Tibial artery (tissue), 4 donors: ENCODE measurements around the gene TEAD3.

Experiments used
- DNase-seq, 2 donors: peaks; one replicate each; pipeline ENCODE4 v3.0.0-alpha.2; 2019
- H3K27ac ChIP-seq, 2 donors: fragments of 200-600 bp; sonication (generic) in 1 of 2; 1 replicate in 1 of 2; 2 replicates in 1 of 2; pipeline ENCODE4 v1.5.1; 2018 to 2019; ENCODE audit warnings: mild to moderate bottlenecking in 1 of 2
- H3K27me3 ChIP-seq, 2 donors: fragments of 200-600 bp; sonication (generic) in 1 of 2; one replicate each; pipeline versions ENCODE4 v1.5.1 to v1.6.0; 2016 to 2019
- H3K36me3 ChIP-seq, 3 donors: fragments of 200-600 bp; sonication (generic) in 2 of 3; one replicate each; pipeline ENCODE4 v1.5.1; 2016 to 2019; ENCODE audit warnings: mild to moderate bottlenecking in 2 of 3
- H3K4me1 ChIP-seq, 4 donors: fragments of 200-600 bp; sonication (generic) in 2 of 4; 1 replicate in 3 of 4; 2 replicates in 1 of 4; pipeline ENCODE4 v1.5.1; 2016 to 2019
- H3K4me3 ChIP-seq, 2 donors: fragments of 200-600 bp; sonication (generic) in 1 of 2; 1 replicate in 1 of 2; 2 replicates in 1 of 2; pipeline ENCODE4 v1.5.1; 2018 to 2019; ENCODE audit warnings: mild to moderate bottlenecking in 2 of 2
- H3K9me3 ChIP-seq, 3 donors: fragments of 200-600 bp; sonication (generic) in 1 of 3; one replicate each; pipeline ENCODE4 v1.5.1; 2016 to 2019
- CTCF ChIP-seq, 2 experiments: fragments of 200-600 bp in 1 of 2; fragments of 450-650 bp in 1 of 2; IDR thresholded peaks; one replicate each; pipeline ENCODE4 v1.5.1; 2017 to 2019; ENCODE audit warnings: antibody characterized with exemption in 2 of 2, mild to moderate bottlenecking in 1 of 2, moderate library complexity in 1 of 2
- intact Hi-C: fragments of 100-400 bp; cut with DNase I; formaldehyde crosslinking; loops from one replicate; pipeline ENCODE4 v1.15.0; 2023; ENCODE audit warnings: low total_unique reads

TEAD3 gene

GRCh38 chr6:35429463-35429862 is 67.4 kb downstream of the TEAD3 start:
- H3K4me1 ChIP-seq, result no peaks in the 10 kb centered on the region
- no peak overlapping the region for H3K27ac ChIP-seq
- no peak overlapping the region for H3K4me3 ChIP-seq
- no peaks in the 10 kb centered on the region for H3K27me3 ChIP-seq
- no peak for DNase-seq
- H3K9me3 ChIP-seq, result peaks cover 0 to 23% (median 15%) of the 10 kb centered on the region in 3 donors
- no peak for TF ChIP-seq CTCF (IDR thresholded peaks at IDR 0.05)
- peaks cover 11 to 44% (median 35%) of the 10 kb centered on the region in 3 donors for H3K36me3 ChIP-seq
- intact Hi-C loops, result no loop called here

GRCh38 chr6:35428421-35429149 is 68.3 kb downstream of the TEAD3 start:
- H3K4me1 ChIP-seq, result no peaks in the 10 kb centered on the region
- intact Hi-C loops, result no loop called here
- H3K4me3 ChIP-seq, result no peak overlapping the region
- TF ChIP-seq CTCF (IDR thresholded peaks at IDR 0.05), result no peak
- H3K27me3 ChIP-seq, result no peaks in the 10 kb centered on the region
- peaks cover 20 to 52% (median 44%) of the 10 kb centered on the region in 3 donors for H3K36me3 ChIP-seq
- no peak for DNase-seq
- H3K9me3 ChIP-seq, result peaks cover 0 to 23% (median 15%) of the 10 kb centered on the region in 3 donors
- no peak overlapping the region for H3K27ac ChIP-seq

GRCh38 chr6:35427851-35428321 is 69.0 kb downstream of the TEAD3 start:
- DNase-seq, result no peak
- H3K27ac ChIP-seq, result no peak overlapping the region
- H3K36me3 ChIP-seq, result peaks cover 22 to 59% (median 44%) of the 10 kb centered on the region in 3 donors
- no peak overlapping the region for H3K4me3 ChIP-seq
- no peaks in the 10 kb centered on the region for H3K4me1 ChIP-seq
- H3K27me3 ChIP-seq, result no peaks in the 10 kb centered on the region
- no peak for TF ChIP-seq CTCF (IDR thresholded peaks at IDR 0.05)
- intact Hi-C loops, result no loop called here
- peaks cover 0 to 23% (median 15%) of the 10 kb centered on the region in 3 donors for H3K9me3 ChIP-seq

GRCh38 chr6:35427435-35427834 is 69.4 kb downstream of the TEAD3 start:
- no peak overlapping the region for H3K27ac ChIP-seq
- H3K36me3 ChIP-seq, result peaks cover 24 to 62% (median 45%) of the 10 kb centered on the region in 3 donors
- H3K27me3 ChIP-seq, result no peaks in the 10 kb centered on the region
- H3K4me3 ChIP-seq, result no peak overlapping the region
- DNase-seq, result no peak
- H3K9me3 ChIP-seq, result peaks cover 0 to 23% (median 15%) of the 10 kb centered on the region in 3 donors
- no peak for TF ChIP-seq CTCF (IDR thresholded peaks at IDR 0.05)
- intact Hi-C loops, result no loop called here
- H3K4me1 ChIP-seq, result no peaks in the 10 kb centered on the region

- Histone ChIP-seq H3K9me3 (peaks cover 0 to 23% (median 15%) of the 10 kb centered on the region in 3 donors), H3K36me3 (peaks cover 31 to 76% (median 54%) of the 10 kb centered on the region in 3 donors), H3K27me3 (no peaks in the 10 kb centered on the region), H3K27ac (no peak overlapping the region), H3K4me1 (no peaks in the 10 kb centered on the region), H3K4me3 (no peak overlapping the region)
- no peak for TF ChIP-seq CTCF (IDR thresholded peaks at IDR 0.05)
- peak in 1 of 2 donors; percentile 48 for DNase-seq
- intact Hi-C loops, result no loop called here
These were observed 70.8 kb downstream of the TEAD3 start for GRCh38 chr6:35426074-35426473.
